ENCODE data around the gene GPI.

DNA sequence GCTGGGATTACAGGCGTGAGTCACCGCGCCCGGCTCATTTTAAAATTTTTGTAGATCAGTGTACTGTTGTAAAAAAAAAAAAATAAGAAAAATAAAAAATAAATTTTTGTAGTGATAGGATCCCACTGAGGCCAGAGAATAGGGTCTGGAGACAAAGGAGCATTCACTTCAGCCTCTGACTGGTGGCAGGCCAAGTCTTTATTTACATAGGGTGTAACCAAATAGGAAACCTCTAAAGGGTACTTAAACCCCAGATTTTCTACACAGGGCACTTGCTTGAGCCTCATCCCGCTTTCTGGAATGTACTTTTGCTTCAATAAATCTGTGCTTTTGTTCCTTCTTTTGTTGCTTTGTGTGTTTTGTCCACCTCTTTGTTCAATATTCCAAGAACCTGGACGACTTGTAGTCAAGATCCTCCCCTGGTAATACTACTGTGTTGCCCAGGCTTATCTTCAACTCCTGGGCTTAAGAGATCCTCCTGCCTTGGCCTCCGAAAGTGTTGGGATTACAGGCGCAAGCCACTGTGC lies 37.1 kb downstream of the GPI start:
- TF ChIP-seq YY1 (IDR thresholded peaks at IDR 0.05; ENCODE audit: borderline replicate concordance in 1 of 3, control insufficient read depth in 1 of 3, extremely low read depth in 1 of 3, insufficient read depth in 3 of 3, insufficient read length in 1 of 3, insufficient replicate concordance in 2 of 3, low read depth in 1 of 3, low read length in 2 of 3) (no peak), POLR2A (conservative IDR thresholded peaks at IDR 0.05) (no peak), RBM15 (IDR thresholded peaks at IDR 0.05; ENCODE audit: insufficient read depth, low read length) (no peak), HNRNPLL (IDR thresholded peaks at IDR 0.05; ENCODE audit: low read depth, low read length, poor library complexity, severe bottlenecking) (no peak), FOXJ3 (CRISPR knock-in tag; IDR thresholded peaks at IDR 0.05) (no peak), CBX8 (IDR thresholded peaks at IDR 0.05; ENCODE audit: borderline replicate concordance, extremely low read depth, low read depth, low read length, poor library complexity, severe bottlenecking) (no peak), TSC22D4 (tag; IDR thresholded peaks at IDR 0.05) (no peak), KLF13 (tag; IDR thresholded peaks at IDR 0.05; ENCODE audit: borderline replicate concordance, low read depth) (no peak)
- TF ChIP-seq, protein P1, sequence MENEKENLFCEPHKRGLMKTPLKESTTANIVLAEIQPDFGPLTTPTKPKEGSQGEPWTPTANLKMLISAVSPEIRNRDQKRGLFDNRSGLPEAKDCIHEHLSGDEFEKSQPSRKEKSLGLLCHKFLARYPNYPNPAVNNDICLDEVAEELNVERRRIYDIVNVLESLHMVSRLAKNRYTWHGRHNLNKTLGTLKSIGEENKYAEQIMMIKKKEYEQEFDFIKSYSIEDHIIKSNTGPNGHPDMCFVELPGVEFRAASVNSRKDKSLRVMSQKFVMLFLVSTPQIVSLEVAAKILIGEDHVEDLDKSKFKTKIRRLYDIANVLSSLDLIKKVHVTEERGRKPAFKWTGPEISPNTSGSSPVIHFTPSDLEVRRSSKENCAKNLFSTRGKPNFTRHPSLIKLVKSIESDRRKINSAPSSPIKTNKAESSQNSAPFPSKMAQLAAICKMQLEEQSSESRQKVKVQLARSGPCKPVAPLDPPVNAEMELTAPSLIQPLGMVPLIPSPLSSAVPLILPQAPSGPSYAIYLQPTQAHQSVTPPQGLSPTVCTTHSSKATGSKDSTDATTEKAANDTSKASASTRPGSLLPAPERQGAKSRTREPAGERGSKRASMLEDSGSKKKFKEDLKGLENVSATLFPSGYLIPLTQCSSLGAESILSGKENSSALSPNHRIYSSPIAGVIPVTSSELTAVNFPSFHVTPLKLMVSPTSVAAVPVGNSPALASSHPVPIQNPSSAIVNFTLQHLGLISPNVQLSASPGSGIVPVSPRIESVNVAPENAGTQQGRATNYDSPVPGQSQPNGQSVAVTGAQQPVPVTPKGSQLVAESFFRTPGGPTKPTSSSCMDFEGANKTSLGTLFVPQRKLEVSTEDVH (IDR thresholded peaks at IDR 0.05; ENCODE audit: low read depth, partially characterized antibody), result no peak
- TF ChIP-seq, protein P2, sequence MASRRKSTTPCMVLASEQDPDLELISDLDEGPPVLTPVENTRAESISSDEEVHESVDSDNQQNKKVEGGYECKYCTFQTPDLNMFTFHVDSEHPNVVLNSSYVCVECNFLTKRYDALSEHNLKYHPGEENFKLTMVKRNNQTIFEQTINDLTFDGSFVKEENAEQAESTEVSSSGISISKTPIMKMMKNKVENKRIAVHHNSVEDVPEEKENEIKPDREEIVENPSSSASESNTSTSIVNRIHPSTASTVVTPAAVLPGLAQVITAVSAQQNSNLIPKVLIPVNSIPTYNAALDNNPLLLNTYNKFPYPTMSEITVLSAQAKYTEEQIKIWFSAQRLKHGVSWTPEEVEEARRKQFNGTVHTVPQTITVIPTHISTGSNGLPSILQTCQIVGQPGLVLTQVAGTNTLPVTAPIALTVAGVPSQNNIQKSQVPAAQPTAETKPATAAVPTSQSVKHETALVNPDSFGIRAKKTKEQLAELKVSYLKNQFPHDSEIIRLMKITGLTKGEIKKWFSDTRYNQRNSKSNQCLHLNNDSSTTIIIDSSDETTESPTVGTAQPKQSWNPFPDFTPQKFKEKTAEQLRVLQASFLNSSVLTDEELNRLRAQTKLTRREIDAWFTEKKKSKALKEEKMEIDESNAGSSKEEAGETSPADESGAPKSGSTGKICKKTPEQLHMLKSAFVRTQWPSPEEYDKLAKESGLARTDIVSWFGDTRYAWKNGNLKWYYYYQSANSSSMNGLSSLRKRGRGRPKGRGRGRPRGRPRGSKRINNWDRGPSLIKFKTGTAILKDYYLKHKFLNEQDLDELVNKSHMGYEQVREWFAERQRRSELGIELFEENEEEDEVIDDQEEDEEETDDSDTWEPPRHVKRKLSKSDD (conservative IDR thresholded peaks at IDR 0.05; ENCODE audit: low read length), result no peak

Data from K562 (cell line).